Measurements from ENCODE around the gene GPR108. TPM values are rescaled to one million over a fixed set of nuclear protein-coding genes. Genes with fewer than 3 reads are reported as not detected.
A peak's percentile ranks its signal among the peaks of the same experiment; 100 is the strongest.
"Not testable (repeated sequence)": the region's sequence is repeated elsewhere in the genome, so short reads cannot be mapped to it uniquely, and the experiment has no call there.

GPR108 gene
- total RNA-seq, 5 donors from 2014 or later (not counting 1 experiment from before 2014, with no cell fraction given): 51.8 to 83.3 (median 58.4) TPM

DNA sequence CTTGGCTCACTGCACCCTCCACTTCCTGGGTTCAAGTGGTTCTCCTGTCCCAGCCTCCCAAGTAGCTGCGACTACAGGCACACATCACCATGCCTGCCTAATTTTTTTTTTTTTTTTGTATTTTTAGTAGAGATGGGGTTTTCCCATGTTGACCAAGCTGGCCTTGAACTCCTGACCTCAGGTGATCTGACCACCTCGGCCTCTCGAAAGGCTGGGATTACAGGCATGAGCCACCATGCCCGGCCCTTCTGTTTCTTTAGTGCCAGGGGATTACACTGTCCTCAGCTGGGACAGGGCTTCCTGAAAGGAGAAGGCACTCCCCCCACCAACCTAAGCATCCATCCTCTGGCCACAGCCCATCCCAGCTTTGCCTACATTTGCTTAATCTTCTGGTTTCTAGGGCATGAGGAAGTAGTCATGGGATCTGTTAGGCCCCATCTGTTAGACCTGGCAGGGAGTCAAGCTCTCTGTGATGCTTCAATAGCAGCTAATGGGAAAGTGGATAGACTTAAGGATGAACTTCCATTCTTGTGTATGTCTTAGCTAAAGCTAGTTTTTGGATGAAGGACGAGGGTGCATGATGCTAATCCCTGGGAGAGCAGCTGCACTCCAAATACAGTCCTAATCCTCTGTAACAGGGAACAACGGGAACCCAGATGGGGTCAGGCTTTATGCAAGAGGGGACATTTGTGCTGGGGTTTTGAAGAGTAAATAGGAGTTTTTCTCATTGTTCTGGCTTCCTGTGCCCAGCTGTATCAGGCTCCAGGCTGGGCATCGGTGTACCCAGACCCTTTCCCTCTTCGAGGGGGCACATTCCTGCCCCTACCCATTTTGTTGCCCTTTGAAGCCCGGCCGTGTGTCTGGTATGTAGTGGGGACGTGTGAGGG lies 37.7 kb upstream of the GPR108 start:
- no peaks in the 10 kb centered on the region for H3K9me3 Mint-ChIP-seq
- H3K36me3 Mint-ChIP-seq: peaks cover 35% of the 10 kb centered on the region
- no peak for ATAC-seq (replicated peaks in 1 of 4)
- peaks cover 49 to 61% (median 60%) of the 10 kb centered on the region in 3 donors for H3K4me1 Mint-ChIP-seq
- H3K4me1 ChIP-seq (ENCODE audit: control insufficient read depth in 1 of 2, extremely low read depth in 1 of 2, insufficient read depth in 2 of 2, low read length in 2 of 2): peaks cover 21 to 60% of the 10 kb centered on the region in 2 experiments
- no peak for DNase-seq
- no peak overlapping the region for H3K27ac ChIP-seq (ENCODE audit: low read length)
- H3K27me3 ChIP-seq (replicated peaks in 1 of 2; ENCODE audit: control insufficient read depth in 2 of 2, extremely low read depth in 1 of 2, insufficient read depth in 2 of 2, low read length in 1 of 2): peaks cover 0 to 2% of the 10 kb centered on the region in 2 experiments
- H3K9me3 ChIP-seq: no peaks in the 10 kb centered on the region
- H3K4me3 ChIP-seq (ENCODE audit: control insufficient read depth in 1 of 2, extremely low read depth in 1 of 2, low read length in 1 of 2): peak overlapping the region in 1 of 2 donors; percentile 25
- POLR2A ChIA-PET: interaction anchor here in 1 of 2 donors (0.7 kb wide), 1 partner anchor 170 kb away, joined by 5 read pairs; no protein-coding TSS in a partner anchor
- WGBS (ENCODE audit: insufficient coverage): 75% methylated on average over 4 of the region's 11 CpGs
- CTCF ChIA-PET: interaction anchor here (0.6 to 1.0 kb wide), 3 partner anchors 25 to 803 kb away, joined by 3 to 4 read pairs (median 4); no protein-coding TSS in a partner anchor
- peak overlapping the region; percentile 62 to 70 for H3K27ac Mint-ChIP-seq
- H3K4me3 Mint-ChIP-seq: peak overlapping the region; percentile 57 to 97 (median 67)
- peaks cover 6 to 21% of the 10 kb centered on the region in 2 donors for H3K36me3 ChIP-seq (ENCODE audit: control insufficient read depth in 2 of 2, extremely low read depth in 1 of 2, insufficient read depth in 1 of 2, low read length in 1 of 2)
- H3K27me3 Mint-ChIP-seq: no peaks in the 10 kb centered on the region

DNA sequence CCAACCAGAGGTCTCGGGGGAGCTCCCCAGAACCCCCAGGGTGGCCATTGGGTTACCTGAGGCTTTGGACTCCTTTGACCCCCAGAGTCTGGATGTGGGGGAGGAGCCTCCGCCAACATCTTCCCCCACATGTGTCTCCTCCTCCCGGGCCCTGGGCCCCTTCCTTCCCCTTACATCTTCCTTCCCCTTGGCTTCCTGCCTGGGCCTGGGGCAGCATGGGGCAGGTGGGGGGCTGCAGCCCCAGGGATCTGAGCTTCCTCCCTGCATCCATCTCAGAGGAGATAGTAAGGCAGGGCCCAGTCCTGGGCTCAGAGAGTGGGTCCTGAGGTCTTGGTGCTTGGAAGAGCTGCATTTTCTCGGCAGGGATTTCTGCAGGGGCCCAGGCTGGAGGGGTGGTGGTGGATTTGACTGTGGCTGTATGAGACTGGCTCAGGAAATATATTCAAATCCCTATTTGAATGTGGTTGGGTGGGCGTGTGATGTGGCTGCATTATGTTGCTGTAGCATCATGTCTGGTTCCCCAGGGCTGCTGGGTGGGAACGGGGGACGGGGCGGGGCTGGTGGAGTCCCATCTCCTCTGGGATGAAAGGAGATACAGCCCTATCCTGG lies 36.0 kb upstream of the GPR108 start:
- peaks cover 6 to 20% of the 10 kb centered on the region in 2 donors for H3K36me3 ChIP-seq (ENCODE audit: control insufficient read depth in 2 of 2, extremely low read depth in 1 of 2, insufficient read depth in 1 of 2, low read length in 1 of 2)
- DNase-seq: peak in 27 of 35 experiments; percentile 14 to 60 (median 33)
- H3K4me1 Mint-ChIP-seq: peaks cover 42 to 57% (median 55%) of the 10 kb centered on the region in 3 donors
- H3K9me3 ChIP-seq: no peaks in the 10 kb centered on the region
- ChIA-PET CTCF (interaction anchor here in 1 of 2 donors (0.6 to 2.1 kb wide), 3 partner anchors 24 to 90 kb away, joined by 4 to 7 read pairs (median 4); no protein-coding TSS in a partner anchor), POLR2A (interaction anchor here in 1 of 2 donors (0.5 to 1.3 kb wide), 2 partner anchors 27 to 58 kb away, joined by 3 to 4 read pairs; no protein-coding TSS in a partner anchor)
- H3K27me3 ChIP-seq (replicated peaks in 1 of 2; ENCODE audit: control insufficient read depth in 2 of 2, extremely low read depth in 1 of 2, insufficient read depth in 2 of 2, low read length in 1 of 2): peaks cover 0 to 2% of the 10 kb centered on the region in 2 experiments
- H3K4me3 Mint-ChIP-seq: peak overlapping the region; percentile 90 to 97 (median 94)
- H3K27me3 Mint-ChIP-seq: no peaks in the 10 kb centered on the region
- no peaks in the 10 kb centered on the region for H3K9me3 Mint-ChIP-seq
- H3K27ac ChIP-seq (ENCODE audit: low read length): peak overlapping the region; percentile 76
- 2% methylated on average over 5 of the region's 8 CpGs for WGBS (ENCODE audit: insufficient coverage)
- H3K4me3 ChIP-seq (ENCODE audit: control insufficient read depth in 1 of 2, extremely low read depth in 1 of 2, low read length in 1 of 2): peak overlapping the region; percentile 100
- H3K4me1 ChIP-seq (ENCODE audit: control insufficient read depth in 1 of 2, extremely low read depth in 1 of 2, insufficient read depth in 2 of 2, low read length in 2 of 2): peaks cover 24 to 56% of the 10 kb centered on the region in 2 experiments
- ATAC-seq (replicated peaks in 1 of 4): peak; percentile 32 to 53 (median 42)
- H3K27ac Mint-ChIP-seq: peak overlapping the region; percentile 89 to 91
- H3K36me3 Mint-ChIP-seq: peaks cover 34% of the 10 kb centered on the region

GRCh38 chr19:6772866-6773322 lies 35.5 kb upstream of the GPR108 start:
- ChIA-PET POLR2A (interaction anchor here (0.7 to 1.3 kb wide), 5 partner anchors 27 to 90 kb away, joined by 3 to 13 read pairs (median 5); no protein-coding TSS in a partner anchor), CTCF (interaction anchor here in 1 of 2 donors (0.6 to 2.1 kb wide), 4 partner anchors 24 to 256 kb away, joined by 3 to 7 read pairs (median 4); no protein-coding TSS in a partner anchor)
- H3K36me3 Mint-ChIP-seq: peaks cover 29% of the 10 kb centered on the region
- peaks cover 42 to 57% (median 55%) of the 10 kb centered on the region in 3 donors for H3K4me1 Mint-ChIP-seq
- H3K9me3 Mint-ChIP-seq: no peaks in the 10 kb centered on the region
- Histone ChIP-seq H3K27me3 (replicated peaks in 1 of 2; ENCODE audit: control insufficient read depth in 2 of 2, extremely low read depth in 1 of 2, insufficient read depth in 2 of 2, low read length in 1 of 2) (peaks cover 0 to 2% of the 10 kb centered on the region in 2 experiments), H3K27ac (ENCODE audit: low read length) (peak overlapping the region; percentile 76), H3K9me3 (no peaks in the 10 kb centered on the region), H3K4me1 (ENCODE audit: control insufficient read depth in 1 of 2, extremely low read depth in 1 of 2, insufficient read depth in 2 of 2, low read length in 2 of 2) (peaks cover 23 to 56% of the 10 kb centered on the region in 2 experiments), H3K36me3 (ENCODE audit: control insufficient read depth in 2 of 2, extremely low read depth in 1 of 2, insufficient read depth in 1 of 2, low read length in 1 of 2) (peaks cover 6 to 17% of the 10 kb centered on the region in 2 donors), H3K4me3 (ENCODE audit: control insufficient read depth in 1 of 2, extremely low read depth in 1 of 2, low read length in 1 of 2) (peak overlapping the region; percentile 100)
- no peaks in the 10 kb centered on the region for H3K27me3 Mint-ChIP-seq
- no peak for ATAC-seq (replicated peaks in 1 of 4)
- no peak for DNase-seq
- 0% methylated on average over 9 of the region's 14 CpGs for WGBS (ENCODE audit: insufficient coverage)
- H3K4me3 Mint-ChIP-seq: peak overlapping the region; percentile 90 to 97 (median 94)
- H3K27ac Mint-ChIP-seq: peak overlapping the region; percentile 89 to 91

DNA sequence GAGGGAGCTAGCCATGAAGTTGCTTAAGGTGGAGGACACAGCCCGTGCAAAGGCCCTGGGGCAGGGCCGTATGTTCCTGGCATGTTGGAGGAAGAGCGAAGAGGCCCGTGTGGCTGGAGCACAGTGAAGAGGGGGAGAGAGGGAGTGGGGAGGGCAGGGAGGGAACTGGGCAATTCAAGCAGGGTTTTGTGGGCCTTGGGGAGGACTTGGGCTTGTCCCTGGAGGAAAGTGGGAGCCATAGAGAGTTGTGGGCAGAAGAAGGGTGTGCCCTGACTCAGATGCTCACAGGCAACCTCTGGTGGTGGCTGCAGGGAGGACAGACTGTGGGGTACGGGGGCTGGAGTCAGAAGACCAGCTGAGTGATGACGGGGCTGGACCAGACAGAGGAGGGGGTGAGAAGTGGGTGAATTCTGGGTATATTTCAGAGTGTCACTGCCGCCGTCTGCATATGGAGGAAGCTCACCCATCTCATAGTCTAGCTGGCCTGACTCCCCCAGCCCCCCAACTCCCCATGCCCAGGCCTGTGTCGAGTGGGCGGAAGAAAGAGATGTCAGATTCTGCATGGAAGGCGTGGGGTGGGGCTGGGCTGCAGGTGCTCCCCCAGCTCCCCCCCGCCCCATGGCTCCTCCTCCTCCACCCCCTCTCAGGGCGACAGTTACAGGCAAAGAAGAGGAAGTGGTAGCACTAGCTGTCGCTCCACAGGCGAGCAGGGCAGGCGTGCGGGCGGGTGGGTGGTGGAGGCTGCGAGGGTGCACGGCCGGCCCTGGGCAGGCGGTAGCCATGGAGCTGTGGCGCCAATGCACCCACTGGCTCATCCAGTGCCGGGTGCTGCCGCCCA lies 34.9 kb upstream of the GPR108 start, which contains the start of gene VAV1:
VAV1 (plus strand) TSS at position 681 of the 838 bp plus-strand sequence; CDS start at position 781, 100 bp downstream.
- no peaks in the 10 kb centered on the region for H3K9me3 Mint-ChIP-seq
- Histone ChIP-seq H3K9me3 (no peaks in the 10 kb centered on the region), H3K4me1 (ENCODE audit: control insufficient read depth in 1 of 2, extremely low read depth in 1 of 2, insufficient read depth in 2 of 2, low read length in 2 of 2) (peaks cover 23 to 56% of the 10 kb centered on the region in 2 experiments), H3K27me3 (replicated peaks in 1 of 2; ENCODE audit: control insufficient read depth in 2 of 2, extremely low read depth in 1 of 2, insufficient read depth in 2 of 2, low read length in 1 of 2) (peaks cover 0 to 2% of the 10 kb centered on the region in 2 experiments), H3K36me3 (ENCODE audit: control insufficient read depth in 2 of 2, extremely low read depth in 1 of 2, insufficient read depth in 1 of 2, low read length in 1 of 2) (peaks cover 6 to 13% of the 10 kb centered on the region in 2 donors), H3K4me3 (ENCODE audit: control insufficient read depth in 1 of 2, extremely low read depth in 1 of 2, low read length in 1 of 2) (peak within 1 kb of the TSS; percentile 100), H3K27ac (ENCODE audit: low read length) (peak within 1 kb of the TSS; percentile 76)
- 23% methylated on average over 16 of the region's 25 CpGs for WGBS (ENCODE audit: insufficient coverage)
- peak within 1 kb of the TSS; percentile 89 to 91 for H3K27ac Mint-ChIP-seq
- H3K36me3 Mint-ChIP-seq: peaks cover 24% of the 10 kb centered on the region
- POLR2A ChIA-PET: interaction anchor here (0.6 to 1.0 kb wide), 8 partner anchors 28 to 1149 kb away, joined by 3 to 13 read pairs (median 6); partner anchors contain the start of gene ZNF557 (in 1 of the 2)
- H3K4me1 Mint-ChIP-seq: peaks cover 40 to 55% (median 54%) of the 10 kb centered on the region in 3 donors
- H3K4me3 Mint-ChIP-seq: peak within 1 kb of the TSS; percentile 90 to 97 (median 94)
- no peaks in the 10 kb centered on the region for H3K27me3 Mint-ChIP-seq
- CTCF ChIA-PET: interaction anchor here in 1 of 2 donors (0.6 to 2.1 kb wide), 7 partner anchors 35 to 645 kb away, joined by 3 to 7 read pairs (median 4); partner anchors contain the start of gene GPR108
- DNase-seq: peak; percentile 69 to 89 (median 82)
- peak; percentile 50 to 79 (median 76) for ATAC-seq (replicated peaks in 1 of 4)

- H3K36me3 ChIP-seq (ENCODE audit: control insufficient read depth in 2 of 2, extremely low read depth in 1 of 2, insufficient read depth in 1 of 2, low read length in 1 of 2); ATAC-seq (replicated peaks in 1 of 4); H3K27me3 ChIP-seq (replicated peaks in 1 of 2; ENCODE audit: control insufficient read depth in 2 of 2, extremely low read depth in 1 of 2, insufficient read depth in 2 of 2, low read length in 1 of 2); H3K9me3 Mint-ChIP-seq; H3K9me3 ChIP-seq; H3K27me3 Mint-ChIP-seq; DNase-seq; H3K4me3 ChIP-seq (ENCODE audit: control insufficient read depth in 1 of 2, extremely low read depth in 1 of 2, low read length in 1 of 2); POLR2A ChIA-PET: not testable (repeated sequence)
- CTCF ChIA-PET: interaction anchor here in 1 of 2 donors (0.7 to 2.1 kb wide), 2 partner anchors 92 to 255 kb away, joined by 3 to 7 read pairs; no protein-coding TSS in a partner anchor
- Histone ChIP-seq H3K4me1 (ENCODE audit: control insufficient read depth in 1 of 2, extremely low read depth in 1 of 2, insufficient read depth in 2 of 2, low read length in 2 of 2) (peaks cover 21 to 58% of the 10 kb centered on the region in 2 experiments), H3K27ac (ENCODE audit: low read length) (peak overlapping the region; percentile 76)
- H3K4me1 Mint-ChIP-seq: peaks cover 38 to 54% (median 52%) of the 10 kb centered on the region in 3 donors
- peak overlapping the region; percentile 39 to 97 (median 67) for H3K4me3 Mint-ChIP-seq
- WGBS (ENCODE audit: insufficient coverage): 94% methylated on average over 3 of the region's 7 CpGs
- peak overlapping the region; percentile 89 for H3K27ac Mint-ChIP-seq
- peaks cover 19% of the 10 kb centered on the region for H3K36me3 Mint-ChIP-seq
Observed at GRCh38 chr19:6771648-6772027, 34.3 kb upstream of the GPR108 start.
